AG09319 (cell line): ENCODE measurements around the gene NBEA.

Experiments used
- DNase-seq: peaks from one replicate; pipeline ENCODE4 v3.0.0-alpha.2; 2010; ENCODE audit warnings: low read depth; ENCODE audit errors: extremely low read depth
- TF ChIP-seq, protein P1 (sequence below): IDR thresholded peaks from 2 replicates; pipeline ENCODE4 v1.5.1; 2011; ENCODE audit warnings: low read depth, mild to moderate bottlenecking, inconsistent platforms, low read length, moderate library complexity

NBEA gene

DNA sequence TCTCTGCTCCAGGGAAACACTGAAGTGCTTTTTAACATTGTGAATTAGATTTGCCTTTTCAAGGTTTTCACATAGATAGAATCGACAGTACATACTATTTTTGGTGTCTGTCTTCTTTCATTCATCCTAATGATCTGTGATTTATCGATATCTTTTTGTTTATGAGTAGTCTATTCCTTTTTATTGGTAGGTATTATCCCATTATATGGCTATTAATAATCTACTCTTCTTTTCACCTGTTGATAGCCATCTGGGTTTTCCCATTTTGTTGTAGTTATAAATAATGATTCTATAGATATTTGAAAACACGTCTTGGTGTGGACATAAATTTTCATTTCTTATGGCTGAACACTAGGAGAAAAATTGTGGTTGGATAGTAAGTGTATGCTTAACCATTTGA, 271.8 kb downstream of the NBEA start:
- TF ChIP-seq, protein P1, sequence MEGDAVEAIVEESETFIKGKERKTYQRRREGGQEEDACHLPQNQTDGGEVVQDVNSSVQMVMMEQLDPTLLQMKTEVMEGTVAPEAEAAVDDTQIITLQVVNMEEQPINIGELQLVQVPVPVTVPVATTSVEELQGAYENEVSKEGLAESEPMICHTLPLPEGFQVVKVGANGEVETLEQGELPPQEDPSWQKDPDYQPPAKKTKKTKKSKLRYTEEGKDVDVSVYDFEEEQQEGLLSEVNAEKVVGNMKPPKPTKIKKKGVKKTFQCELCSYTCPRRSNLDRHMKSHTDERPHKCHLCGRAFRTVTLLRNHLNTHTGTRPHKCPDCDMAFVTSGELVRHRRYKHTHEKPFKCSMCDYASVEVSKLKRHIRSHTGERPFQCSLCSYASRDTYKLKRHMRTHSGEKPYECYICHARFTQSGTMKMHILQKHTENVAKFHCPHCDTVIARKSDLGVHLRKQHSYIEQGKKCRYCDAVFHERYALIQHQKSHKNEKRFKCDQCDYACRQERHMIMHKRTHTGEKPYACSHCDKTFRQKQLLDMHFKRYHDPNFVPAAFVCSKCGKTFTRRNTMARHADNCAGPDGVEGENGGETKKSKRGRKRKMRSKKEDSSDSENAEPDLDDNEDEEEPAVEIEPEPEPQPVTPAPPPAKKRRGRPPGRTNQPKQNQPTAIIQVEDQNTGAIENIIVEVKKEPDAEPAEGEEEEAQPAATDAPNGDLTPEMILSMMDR, result no peak

GRCh38 chr13:35216131-35216530, 274.1 kb downstream of the NBEA start:
- TF ChIP-seq, protein P1, result no peak
- DNase-seq, result no peak

More for the DNA sequence above, 271.8 kb downstream of the NBEA start:
- no peak for DNase-seq

GRCh38 chr13:35219021-35219420, 277.0 kb downstream of the NBEA start:
- no peak for DNase-seq
- TF ChIP-seq, protein P1, result no peak

DNA sequence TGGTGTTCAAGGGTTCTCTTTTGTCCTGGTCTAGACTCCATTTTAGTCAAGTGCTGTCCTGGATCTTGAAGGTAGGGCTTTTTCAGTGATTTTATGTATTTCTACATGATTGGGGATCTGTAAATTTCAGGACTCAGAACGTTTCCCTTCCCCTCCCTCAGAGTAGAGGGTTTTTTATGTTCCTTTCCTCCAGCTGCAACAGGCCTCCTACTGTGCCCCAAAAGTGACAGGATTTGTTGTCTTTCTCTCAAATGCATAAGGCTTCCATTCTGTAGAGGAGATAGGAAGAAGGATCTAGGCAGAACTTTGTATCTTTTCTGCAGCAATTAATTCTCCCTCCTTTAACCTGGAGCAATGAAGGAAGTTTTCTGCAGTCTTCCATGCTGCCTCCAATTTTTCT, 283.1 kb downstream of the NBEA start:
- TF ChIP-seq, protein P1, result no peak
- DNase-seq, result no peak

- no peak for DNase-seq
- TF ChIP-seq, protein P1, result no peak
These were observed 283.5 kb downstream of the NBEA start for GRCh38 chr13:35225582-35225981.

DNA sequence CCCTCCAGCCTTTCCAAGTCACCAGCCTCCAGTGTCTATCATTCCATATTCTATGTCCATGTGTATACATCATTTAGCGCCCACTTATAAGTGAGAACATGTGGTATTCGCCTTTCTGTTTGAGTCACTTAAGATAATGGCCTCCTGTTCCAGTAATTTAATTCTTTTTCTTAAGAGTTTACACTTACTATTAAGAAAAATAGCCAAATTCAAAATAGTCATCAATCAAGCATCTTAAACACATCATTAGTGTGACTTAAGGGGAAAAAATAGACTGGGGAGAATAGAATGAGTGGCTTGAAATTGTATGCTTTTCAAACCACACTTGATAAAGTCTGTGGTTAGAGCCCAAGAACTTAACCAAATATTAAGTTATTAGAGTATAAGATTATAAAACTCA, 286.5 kb downstream of the NBEA start:
- TF ChIP-seq, protein P1, result no peak
- no peak for DNase-seq

DNA sequence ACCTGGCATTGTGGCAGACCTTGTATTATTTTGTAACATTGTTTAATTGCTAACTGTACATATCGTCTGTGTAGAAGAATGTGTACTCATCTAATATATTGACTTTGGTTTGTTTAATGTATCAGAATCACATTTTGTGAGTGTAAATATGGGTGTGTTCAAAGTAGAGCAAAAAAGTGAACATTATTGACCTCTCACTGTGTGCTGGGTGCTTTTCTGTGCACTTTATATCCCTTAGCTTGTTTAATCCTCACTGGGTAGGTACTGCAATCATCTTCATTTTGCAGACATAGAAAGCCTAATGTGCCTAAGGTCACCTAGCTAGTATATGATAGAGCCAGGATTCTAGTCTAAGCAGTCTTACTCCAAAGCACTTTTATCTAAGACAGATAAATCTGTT, 289.4 kb downstream of the NBEA start:
- no peak for DNase-seq
- TF ChIP-seq, protein P1, result no peak
